NCI-H2196 (cell line): ENCODE measurements around the gene NPEPL1.
"Not testable (repeated sequence)": the region's sequence is repeated elsewhere in the genome, so short reads cannot be mapped to it uniquely, and the experiment has no call there.

Experiments
- DNase-seq: peaks from one replicate; lab custom pipeline; 2025; ENCODE audit not compliant: unreplicated experiment; lab: John Stamatoyannopoulos, UW

NPEPL1 gene

GRCh38 chr20:58692579-58693225 lies at the start of gene NPEPL1:
NPEPL1 (plus strand) TSS chr20:58692800; CDS start chr20:58692901, 101 bp downstream.
- peak; percentile 67 for DNase-seq

- not testable (repeated sequence) for DNase-seq
These were observed 49.7 kb upstream of the NPEPL1 start for GRCh38 chr20:58642896-58643295.

- peak; percentile 50 for DNase-seq
These were observed 47.1 kb upstream of the NPEPL1 start for GRCh38 chr20:58645412-58645968.

- DNase-seq: no peak
These were observed 46.3 kb upstream of the NPEPL1 start for GRCh38 chr20:58646257-58646656.

GRCh38 chr20:58646703-58647102 lies 45.9 kb upstream of the NPEPL1 start:
- DNase-seq: no peak

GRCh38 chr20:58647162-58647795 lies 45.3 kb upstream of the NPEPL1 start:
- DNase-seq: no peak

GRCh38 chr20:58647796-58648501 lies 44.7 kb upstream of the NPEPL1 start:
- no peak for DNase-seq

GRCh38 chr20:58648502-58648825 lies 44.1 kb upstream of the NPEPL1 start:
- DNase-seq: not testable (repeated sequence)

- DNase-seq: no peak
These were observed 43.1 kb upstream of the NPEPL1 start for GRCh38 chr20:58649288-58650180.

- DNase-seq: no peak
These were observed 42.3 kb upstream of the NPEPL1 start for GRCh38 chr20:58650181-58650775.

GRCh38 chr20:58650776-58651558 lies 41.6 kb upstream of the NPEPL1 start, which contains the start of gene STX16:
STX16 (plus strand) TSS chr20:58651283; CDS start chr20:58652007, 724 bp downstream.
- peak; percentile 91 for DNase-seq

GRCh38 chr20:58651559-58651945 lies 41.0 kb upstream of the NPEPL1 start:
- no peak for DNase-seq

GRCh38 chr20:58651946-58652605 lies 40.5 kb upstream of the NPEPL1 start:
- peak; percentile 43 for DNase-seq

- no peak for DNase-seq
These were observed 39.9 kb upstream of the NPEPL1 start for GRCh38 chr20:58652606-58653294.

GRCh38 chr20:58654337-58654736 lies 38.3 kb upstream of the NPEPL1 start:
- DNase-seq: no peak

- DNase-seq: no peak
These were observed 37.1 kb upstream of the NPEPL1 start for GRCh38 chr20:58655328-58656107.

GRCh38 chr20:58656831-58657230 lies 35.8 kb upstream of the NPEPL1 start:
- no peak for DNase-seq

GRCh38 chr20:58657262-58657661 lies 35.3 kb upstream of the NPEPL1 start:
- no peak for DNase-seq
